Fibroblast of lung (primary cell): ENCODE data around the gene SIK3. TPM values are rescaled to one million over a fixed set of nuclear protein-coding genes. Genes with fewer than 3 reads are reported as not detected.

Experiments used
- DNase-seq, 2 donors: peaks; one replicate each; pipeline versions ENCODE4 v3.0.0 to v3.0.0-alpha.2; 2010; ENCODE audit warnings: low read depth in 2 of 2
- H2AFZ ChIP-seq: 2 replicates; pipeline ENCODE4 v1.5.1; 2012; ENCODE audit warnings: low read length, control low read depth, inconsistent platforms
- H3K27ac ChIP-seq: 2 replicates; pipeline ENCODE4 v1.5.1; 2011; ENCODE audit warnings: low read length, control low read depth; ENCODE audit not compliant: insufficient read depth
- H3K27me3 ChIP-seq: 2 replicates; pipeline ENCODE4 v1.5.1; 2011; ENCODE audit warnings: mild to moderate bottlenecking, low read length; ENCODE audit not compliant: control insufficient read depth, insufficient read depth
- H3K36me3 ChIP-seq: 2 replicates; pipeline ENCODE4 v1.5.1; 2011; ENCODE audit warnings: low read length; ENCODE audit not compliant: control insufficient read depth, insufficient read depth
- H3K4me1 ChIP-seq: 2 replicates; pipeline ENCODE4 v1.5.1; 2011; ENCODE audit warnings: low read length; ENCODE audit not compliant: control insufficient read depth, insufficient read depth; ENCODE audit errors: extremely low read depth
- H3K4me2 ChIP-seq: 2 replicates; pipeline ENCODE4 v1.5.1; 2011; ENCODE audit warnings: low read length, control low read depth; ENCODE audit not compliant: insufficient read depth; ENCODE audit errors: extremely low read depth
- H3K4me3 ChIP-seq, 4 experiments: fragments of 200-600 bp in 1 of 4; sonication (generic) in 1 of 4; replicated peaks in 1 of 4; 2 replicates each; pipeline ENCODE4 v1.5.1; 2011 to 2016; ENCODE audit warnings: low read length in 4 of 4, low read depth in 3 of 4, mild to moderate bottlenecking in 3 of 4, control low read depth in 2 of 4, inconsistent platforms in 1 of 4, mixed read lengths in 1 of 4; ENCODE audit not compliant: insufficient read depth in 1 of 4; ENCODE audit errors: control extremely low read depth in 1 of 4
- H3K79me2 ChIP-seq: 2 replicates; pipeline ENCODE4 v1.5.1; 2012; ENCODE audit warnings: mild to moderate bottlenecking, low read length, inconsistent platforms; ENCODE audit not compliant: control insufficient read depth, insufficient read depth
- H3K9ac ChIP-seq: 2 replicates; pipeline ENCODE4 v1.5.1; 2011; ENCODE audit warnings: mild to moderate bottlenecking, low read length, control low read depth; ENCODE audit not compliant: insufficient read depth
- H3K9me3 ChIP-seq: 2 replicates; pipeline ENCODE4 v1.5.1; 2012; ENCODE audit warnings: low read depth, low read length; ENCODE audit not compliant: control insufficient read depth, insufficient read depth
- H4K20me1 ChIP-seq: 2 replicates; pipeline ENCODE4 v1.5.1; 2011; ENCODE audit warnings: low read length; ENCODE audit not compliant: control insufficient read depth, insufficient read depth; ENCODE audit errors: extremely low read depth
- CTCF ChIP-seq, 2 donors: IDR thresholded peaks in 1 of 2; conservative IDR thresholded peaks in 1 of 2; 1 replicate in 1 of 2; 2 replicates in 1 of 2; pipeline ENCODE4 v1.5.1; 2011 to 2012; ENCODE audit warnings: low read length in 2 of 2, control low read depth in 1 of 2, inconsistent platforms in 1 of 2, low read depth in 1 of 2, mild to moderate bottlenecking in 1 of 2
- EZH2 ChIP-seq: IDR thresholded peaks from 2 replicates; pipeline ENCODE4 v1.5.1; 2012; ENCODE audit warnings: low read length, control low read depth, mild to moderate bottlenecking; ENCODE audit errors: missing control alignments
- polyA plus RNA-seq, 2 donors: library from polyadenylated mRNA; depleted of rRNA in 1 of 2; stranded (reverse) in 1 of 2; unstranded in 1 of 2; fragments of >200 nt; gene quantifications; 2 replicates each; pipeline ENCODE4 v1.2.1, GENCODE V29; 2011 to 2012; ENCODE audit warnings: missing spikeins in 1 of 2
- total RNA-seq: library from RNA; depleted of rRNA; stranded (reverse); fragments of >200 nt; gene quantifications from 2 replicates; pipeline ENCODE4 v1.2.1, GENCODE V29; 2014

The SIK3 gene
- total and polyA plus RNA-seq, 2 donors (not counting 1 experiment from before 2014, with no cell fraction given) = 7.1 to 22.8 TPM

GRCh38 chr11:117058761-117059261 is 39.4 kb downstream of the SIK3 start:
- peaks cover 2% of the 10 kb centered on the region for H4K20me1 ChIP-seq
- no peaks in the 10 kb centered on the region for H3K27me3 ChIP-seq
- no peaks in the 10 kb centered on the region for H3K36me3 ChIP-seq
- H3K4me3 ChIP-seq = no peak overlapping the region
- no peak overlapping the region for H3K4me2 ChIP-seq
- no peaks in the 10 kb centered on the region for H3K9me3 ChIP-seq
- TF ChIP-seq CTCF (conservative IDR thresholded peaks at IDR 0.05 in 1 of 2, IDR thresholded peaks at IDR 0.05 in 1 of 2; ENCODE audit: low read depth in 1 of 2, low read length in 2 of 2) = no peak
- TF ChIP-seq EZH2 = no peak
- H3K9ac ChIP-seq = no peak overlapping the region
- H2AFZ ChIP-seq = no peak overlapping the region
- peaks cover 15% of the 10 kb centered on the region for H3K79me2 ChIP-seq
- peak; percentile 78 to 82 for DNase-seq
- peaks cover 2% of the 10 kb centered on the region for H3K4me1 ChIP-seq
- no peak overlapping the region for H3K27ac ChIP-seq

DNA sequence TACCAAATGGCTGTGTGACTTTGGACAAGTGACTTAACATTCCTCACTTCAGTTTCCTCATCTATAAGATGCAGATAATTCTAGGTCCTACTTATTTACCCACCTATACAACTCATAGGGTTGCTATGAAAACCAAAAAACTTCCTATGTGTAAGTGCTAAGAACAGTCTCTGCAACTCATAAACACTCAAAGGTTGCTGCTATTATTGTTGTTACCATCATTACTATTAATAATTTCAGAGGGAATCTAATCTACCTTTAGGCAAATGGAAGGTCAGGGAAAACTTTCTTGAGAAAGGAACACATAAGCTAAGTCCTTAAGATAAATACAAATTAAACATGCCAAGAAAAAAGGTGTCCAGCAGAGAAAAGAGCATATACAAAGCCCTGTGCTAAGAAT is 40.5 kb downstream of the SIK3 start:
- Histone ChIP-seq H3K79me2 (peaks cover 13% of the 10 kb centered on the region), H3K9me3 (no peaks in the 10 kb centered on the region), H2AFZ (no peak overlapping the region), H3K4me3 (no peak overlapping the region), H4K20me1 (peaks cover 2% of the 10 kb centered on the region), H3K27me3 (no peaks in the 10 kb centered on the region), H3K4me1 (peaks cover 2% of the 10 kb centered on the region), H3K36me3 (no peaks in the 10 kb centered on the region), H3K9ac (no peak overlapping the region), H3K4me2 (no peak overlapping the region), H3K27ac (no peak overlapping the region)
- TF ChIP-seq CTCF (conservative IDR thresholded peaks at IDR 0.05 in 1 of 2, IDR thresholded peaks at IDR 0.05 in 1 of 2; ENCODE audit: low read depth in 1 of 2, low read length in 2 of 2) (no peak), EZH2 (no peak)
- no peak for DNase-seq

GRCh38 chr11:117057317-117057716 is 40.9 kb downstream of the SIK3 start:
- Histone ChIP-seq H3K4me1 (peaks cover 2% of the 10 kb centered on the region), H3K4me3 (no peak overlapping the region), H2AFZ (no peak overlapping the region), H3K27ac (no peak overlapping the region), H3K27me3 (no peaks in the 10 kb centered on the region), H3K79me2 (peaks cover 13% of the 10 kb centered on the region), H3K9me3 (no peaks in the 10 kb centered on the region), H3K9ac (no peak overlapping the region), H3K36me3 (no peaks in the 10 kb centered on the region), H3K4me2 (no peak overlapping the region), H4K20me1 (peaks cover 2% of the 10 kb centered on the region)
- DNase-seq = no peak
- TF ChIP-seq CTCF (conservative IDR thresholded peaks at IDR 0.05 in 1 of 2, IDR thresholded peaks at IDR 0.05 in 1 of 2; ENCODE audit: low read depth in 1 of 2, low read length in 2 of 2) = no peak
- no peak for TF ChIP-seq EZH2
